Stimulated activated CD4-positive, alpha-beta T cell treated with anti-CD3 and anti-CD28 coated beads, Interleukin-12 subunit alpha, Interleukin-12 subunit beta, amount 100 ng/mL, for 24 hours (primary cell): ENCODE measurements around the gene TMEM204.

Experiments
- DNase-seq, 2 experiments: peaks; one replicate each; pipeline ENCODE4 v3.0.0-alpha.2; 2020; ENCODE audit warnings: low read depth in 2 of 2

The TMEM204 gene

GRCh38 chr16:1533443-1533951 is at the start of gene TMEM204:
Gene TMEM204 (plus strand): TSS chr16:1533666. CDS start chr16:1534276, 610 bp downstream.
- peak in 1 of 2 experiments; percentile 23 for DNase-seq

- DNase-seq = no peak
These were observed 47.5 kb upstream of the TMEM204 start for GRCh38 chr16:1485847-1486496.

- no peak for DNase-seq
These were observed 46.7 kb upstream of the TMEM204 start for GRCh38 chr16:1486551-1487390.

- no peak for DNase-seq
These were observed 45.9 kb upstream of the TMEM204 start for GRCh38 chr16:1487395-1488053.

GRCh38 chr16:1488054-1488601 is 45.3 kb upstream of the TMEM204 start:
- no peak for DNase-seq

GRCh38 chr16:1488619-1489018 is 44.8 kb upstream of the TMEM204 start, which contains the start of gene PTX4:
Gene PTX4 (minus strand): TSS chr16:1488944. CDS start chr16:1488909, 35 bp downstream.
- no peak for DNase-seq

- DNase-seq = no peak
These were observed 44.4 kb upstream of the TMEM204 start for GRCh38 chr16:1489077-1489476.

GRCh38 chr16:1491327-1491726 is 42.1 kb upstream of the TMEM204 start:
- DNase-seq = no peak

- DNase-seq = no peak
These were observed 41.2 kb upstream of the TMEM204 start for GRCh38 chr16:1492082-1492922.

- peak; percentile 76 to 83 for DNase-seq
These were observed 40.3 kb upstream of the TMEM204 start, which contains the start of gene TELO2 for GRCh38 chr16:1492923-1493745. Gene TELO2 (plus strand): TSS chr16:1493360. CDS start chr16:1494282, 922 bp downstream.

- DNase-seq = peak in 1 of 2 experiments; percentile 12
These were observed 39.7 kb upstream of the TMEM204 start for GRCh38 chr16:1493746-1494094.

- DNase-seq = no peak
These were observed 39.3 kb upstream of the TMEM204 start for GRCh38 chr16:1494129-1494640.

- no peak for DNase-seq
These were observed 38.8 kb upstream of the TMEM204 start for GRCh38 chr16:1494711-1495110.

GRCh38 chr16:1495211-1495888 is 38.1 kb upstream of the TMEM204 start:
- no peak for DNase-seq

- no peak for DNase-seq
These were observed 37.6 kb upstream of the TMEM204 start for GRCh38 chr16:1495889-1496262.

- DNase-seq = no peak
These were observed 37.0 kb upstream of the TMEM204 start for GRCh38 chr16:1496464-1496863.

GRCh38 chr16:1497014-1497598 is 36.4 kb upstream of the TMEM204 start:
- DNase-seq = no peak

GRCh38 chr16:1498899-1499676 is 34.4 kb upstream of the TMEM204 start:
- no peak for DNase-seq
